ENCODE data around the gene GALNTL6.
"Not testable (repeated sequence)": the region's sequence is repeated elsewhere in the genome, so short reads cannot be mapped to it uniquely, and the experiment has no call there.

Gene GALNTL6

DNA sequence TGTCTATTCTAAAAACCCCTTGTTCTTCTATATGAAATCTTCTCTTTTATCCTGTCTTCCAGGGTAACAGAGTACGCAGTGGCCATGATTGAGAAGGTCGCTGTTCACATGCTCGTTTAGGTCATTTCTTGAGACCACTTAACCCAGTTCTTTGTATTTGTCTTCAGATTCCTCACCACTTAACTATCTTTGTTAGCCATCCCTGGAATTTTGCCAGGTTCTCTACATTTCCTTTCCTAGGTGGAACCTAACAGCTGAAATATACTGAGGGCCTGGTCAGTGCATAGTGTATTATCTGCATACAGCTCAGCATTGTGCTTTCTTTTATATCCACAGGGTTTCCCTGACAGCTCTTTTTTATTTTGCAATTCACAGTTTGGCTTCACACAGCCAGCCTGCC, 1206.5 kb downstream of the GALNTL6 start:
- no peak for DNase-seq (ENCODE audit: low read depth)

GRCh38 chr4:173021746-173022573, 1208.8 kb downstream of the GALNTL6 start:
- not testable (repeated sequence) for DNase-seq (ENCODE audit: low read depth)

- DNase-seq (ENCODE audit: low read depth), result no peak
Observed at GRCh38 chr4:173024203-173024602, 1211.0 kb downstream of the GALNTL6 start.

DNA sequence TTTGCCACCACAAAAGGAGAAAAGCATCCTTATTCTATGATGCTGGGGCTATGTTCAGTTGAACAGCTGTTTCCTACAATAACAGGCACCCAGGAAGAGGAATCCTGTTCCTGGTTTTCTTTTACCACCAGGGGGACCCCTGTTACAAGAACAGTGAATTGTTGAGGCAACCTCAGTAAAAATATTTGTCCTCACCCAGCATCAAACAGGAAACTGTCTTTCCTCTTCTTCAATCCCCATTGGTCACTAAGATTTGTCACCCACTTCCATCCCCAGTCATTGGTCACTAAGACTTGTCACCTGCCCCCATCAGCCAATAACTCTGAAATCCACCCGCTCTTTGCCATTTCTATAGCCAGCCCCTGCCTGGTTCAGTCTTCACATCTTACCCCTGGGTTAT, 1211.9 kb downstream of the GALNTL6 start:
- DNase-seq (ENCODE audit: low read depth), result no peak

- DNase-seq (ENCODE audit: low read depth), result no peak
Observed at GRCh38 chr4:173037242-173037641, 1224.0 kb downstream of the GALNTL6 start.

GRCh38 chr4:173038192-173038896, 1225.1 kb downstream of the GALNTL6 start:
- DNase-seq (ENCODE audit: low read depth), result no peak

DNA sequence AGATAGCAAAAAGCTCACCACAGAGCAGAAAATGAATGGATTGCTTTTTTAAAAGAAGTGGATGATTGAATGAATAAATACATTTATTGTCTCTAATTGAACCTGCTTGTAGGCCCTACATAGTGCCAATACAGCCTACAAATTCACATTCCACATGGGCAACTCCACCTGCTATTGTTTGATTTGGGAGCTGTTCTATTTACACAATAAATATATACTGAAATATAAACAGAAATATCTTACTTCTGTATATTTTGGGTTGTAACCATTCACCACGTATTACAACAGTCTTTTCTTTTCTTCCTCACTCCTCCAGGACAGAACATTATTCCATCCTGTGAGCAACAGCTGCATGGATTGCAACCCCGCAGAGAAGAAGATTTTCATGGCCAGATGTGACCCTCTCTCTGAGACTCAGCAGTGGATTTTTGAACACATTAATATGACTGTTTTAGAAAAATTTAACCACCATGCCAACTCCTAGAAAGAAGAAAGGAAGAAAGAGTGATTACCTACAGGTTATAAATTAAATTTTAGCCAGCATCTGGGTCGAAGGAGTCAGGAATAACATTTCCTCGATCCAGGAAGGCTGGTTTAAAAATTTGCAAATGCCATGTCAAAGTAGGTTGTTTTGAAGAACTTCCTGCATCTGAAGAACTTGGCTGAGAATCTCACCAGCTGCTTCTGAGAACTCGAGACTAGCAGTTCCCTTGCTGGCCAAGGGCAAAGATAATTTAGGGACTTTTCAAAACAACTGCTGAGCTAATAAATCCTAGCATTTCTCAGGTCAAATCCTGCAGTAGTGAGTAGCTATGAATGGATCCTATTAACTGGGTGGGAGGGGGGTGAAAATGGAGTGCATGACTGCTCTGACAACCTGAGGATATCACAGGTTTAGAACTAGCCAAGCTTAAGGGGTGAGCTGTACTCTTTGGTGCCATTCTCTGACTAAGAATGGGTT, 1226.7 kb downstream of the GALNTL6 start:
- no peak for DNase-seq (ENCODE audit: low read depth)

- DNase-seq (ENCODE audit: low read depth), result no peak
Observed at GRCh38 chr4:173041482-173041881, 1228.3 kb downstream of the GALNTL6 start.

DNA sequence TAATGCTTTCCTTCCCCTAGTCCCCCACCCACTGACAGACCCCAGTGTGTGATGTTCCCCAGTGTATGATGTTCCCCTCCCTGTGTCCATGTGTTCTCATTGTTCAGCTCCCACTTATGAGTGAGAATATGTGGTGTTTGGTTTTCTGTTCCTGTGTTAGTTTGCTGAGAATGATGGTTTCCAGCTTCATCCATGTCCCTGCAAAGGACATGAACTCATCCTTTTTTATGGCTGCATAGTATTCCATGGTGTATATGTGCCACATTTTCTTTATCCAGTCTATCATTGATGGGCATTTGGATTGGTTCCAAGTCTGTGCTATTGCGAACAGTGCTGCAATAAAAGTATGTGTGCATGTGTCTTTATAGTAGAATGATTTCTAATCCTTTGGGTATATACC, 1228.9 kb downstream of the GALNTL6 start:
- DNase-seq (ENCODE audit: low read depth), result not testable (repeated sequence)

DNA sequence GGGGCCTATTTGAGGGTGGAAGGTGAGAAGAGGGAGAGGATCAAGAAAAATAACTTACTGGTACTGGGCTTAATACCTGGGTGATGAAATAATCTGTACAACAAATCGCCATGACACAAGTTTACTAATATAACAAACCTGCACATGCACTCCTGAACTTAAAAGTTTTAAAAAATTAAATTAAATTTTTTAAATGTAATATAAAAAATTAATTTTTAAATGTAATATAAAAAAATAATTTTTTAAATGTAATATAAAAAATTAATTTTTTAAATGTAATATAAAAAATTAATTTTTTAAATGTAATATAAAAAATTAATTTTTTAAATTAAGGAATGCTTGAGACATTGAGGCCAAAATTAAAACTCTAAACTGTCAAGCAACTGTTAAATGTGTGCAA, 1231.1 kb downstream of the GALNTL6 start:
- DNase-seq (ENCODE audit: low read depth), result no peak

GRCh38 chr4:173045571-173045970, 1232.4 kb downstream of the GALNTL6 start:
- DNase-seq (ENCODE audit: low read depth), result no peak

DNA sequence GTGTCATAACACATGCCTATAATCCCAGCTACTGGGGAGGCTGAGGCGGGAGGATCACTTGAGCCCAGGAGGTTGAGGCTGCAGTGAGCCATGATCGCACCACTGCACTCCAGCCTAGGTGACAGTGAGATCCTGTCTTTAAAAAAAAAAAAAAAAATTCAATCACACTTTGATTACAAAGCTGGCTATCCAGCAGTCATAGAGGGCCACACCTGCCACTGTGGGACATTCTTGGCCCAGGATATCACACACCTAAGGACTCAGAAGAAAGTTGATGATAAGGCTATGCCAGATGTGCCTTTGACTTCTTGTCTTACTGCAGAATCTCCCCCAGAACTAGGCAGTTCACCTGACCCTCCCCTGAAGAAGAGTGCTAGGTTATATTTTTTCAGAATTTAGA, 1232.9 kb downstream of the GALNTL6 start:
- no peak for DNase-seq (ENCODE audit: low read depth)

DNA sequence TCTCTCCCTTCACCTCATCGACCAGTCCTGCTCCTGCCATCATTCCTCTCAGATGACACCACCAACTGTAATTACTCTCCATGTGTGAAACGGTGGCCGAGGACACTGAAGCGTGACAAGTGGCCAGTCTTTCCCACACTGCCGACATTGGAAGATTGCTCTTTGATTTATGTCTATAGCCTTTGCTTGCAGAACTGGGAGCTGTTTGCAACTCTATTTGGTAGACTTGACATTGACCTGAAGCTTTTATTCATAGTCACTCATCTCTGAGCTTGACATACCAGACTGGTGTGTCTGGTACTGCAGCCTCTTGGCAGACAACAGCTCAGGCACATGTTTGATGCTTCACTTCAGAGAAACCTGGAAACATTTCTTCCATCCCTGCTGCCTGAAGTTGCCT, 1233.6 kb downstream of the GALNTL6 start:
- DNase-seq (ENCODE audit: low read depth), result no peak

DNA sequence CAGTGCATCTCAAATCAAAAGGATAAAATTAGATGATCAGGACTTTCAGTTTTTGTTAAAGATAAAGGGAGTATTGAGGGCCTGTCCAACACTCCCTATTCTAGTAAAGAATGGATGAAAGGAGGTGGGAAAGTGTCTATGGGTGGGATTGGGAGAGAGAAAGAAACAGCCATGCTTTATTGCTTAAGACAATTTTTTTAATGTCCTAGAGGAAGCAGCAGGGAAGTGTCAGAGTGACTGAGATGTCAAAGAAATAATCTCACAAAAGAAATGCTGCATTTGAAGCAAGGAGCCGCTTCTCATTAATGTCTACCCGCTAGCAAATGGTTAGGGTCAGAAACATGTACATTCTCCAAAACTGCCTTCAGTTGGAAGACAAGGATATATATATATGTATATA, 1238.0 kb downstream of the GALNTL6 start:
- no peak for DNase-seq (ENCODE audit: low read depth)

- no peak for DNase-seq (ENCODE audit: low read depth)
Observed at GRCh38 chr4:173051716-173052115, 1238.5 kb downstream of the GALNTL6 start.

- DNase-seq (ENCODE audit: low read depth), result no peak
Observed at GRCh38 chr4:173052439-173052838, 1239.2 kb downstream of the GALNTL6 start.

- DNase-seq (ENCODE audit: low read depth), result no peak
Observed at GRCh38 chr4:173056271-173056670, 1243.1 kb downstream of the GALNTL6 start.

DNA sequence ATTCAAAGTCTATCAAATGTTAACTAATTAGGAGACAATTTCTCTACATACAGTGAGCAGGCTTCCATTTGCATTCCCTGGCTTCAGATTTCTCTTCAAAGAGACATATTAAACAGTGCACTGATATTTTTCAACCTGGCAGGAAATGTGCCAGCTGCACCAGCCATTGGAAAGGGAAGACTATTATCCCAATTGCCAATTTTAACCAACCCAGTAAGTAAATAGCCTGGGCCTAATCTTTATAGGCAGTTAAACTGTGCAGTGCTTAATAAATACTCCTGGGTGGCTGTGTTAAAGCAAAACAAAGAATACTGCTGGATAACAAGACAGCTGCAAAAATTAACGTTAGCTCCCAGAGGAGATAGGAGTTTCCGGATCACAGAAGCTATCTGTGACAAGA, 1243.5 kb downstream of the GALNTL6 start:
- no peak for DNase-seq (ENCODE audit: low read depth)

DNA sequence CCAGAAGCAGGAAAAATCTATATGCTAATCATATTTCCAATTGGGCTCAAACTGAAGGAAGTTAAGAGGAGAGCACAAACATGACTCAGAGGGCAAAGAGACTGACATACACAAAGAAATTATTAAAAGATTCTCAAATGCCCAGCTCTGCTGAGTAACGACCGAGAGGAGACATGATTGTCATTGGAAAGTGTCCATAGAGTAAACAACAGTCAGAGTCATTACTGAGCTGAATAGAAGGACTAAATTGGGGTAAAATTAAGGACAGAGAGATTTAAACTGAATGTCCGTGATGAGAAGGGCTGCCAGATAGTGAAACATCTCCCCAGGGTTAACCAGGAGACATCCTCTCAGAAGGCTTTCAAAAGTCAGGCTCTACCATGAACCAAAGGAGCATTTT, 1244.2 kb downstream of the GALNTL6 start:
- DNase-seq (ENCODE audit: low read depth), result no peak

- DNase-seq (ENCODE audit: low read depth), result no peak
Observed at GRCh38 chr4:173057901-173058300, 1244.7 kb downstream of the GALNTL6 start.

DNA sequence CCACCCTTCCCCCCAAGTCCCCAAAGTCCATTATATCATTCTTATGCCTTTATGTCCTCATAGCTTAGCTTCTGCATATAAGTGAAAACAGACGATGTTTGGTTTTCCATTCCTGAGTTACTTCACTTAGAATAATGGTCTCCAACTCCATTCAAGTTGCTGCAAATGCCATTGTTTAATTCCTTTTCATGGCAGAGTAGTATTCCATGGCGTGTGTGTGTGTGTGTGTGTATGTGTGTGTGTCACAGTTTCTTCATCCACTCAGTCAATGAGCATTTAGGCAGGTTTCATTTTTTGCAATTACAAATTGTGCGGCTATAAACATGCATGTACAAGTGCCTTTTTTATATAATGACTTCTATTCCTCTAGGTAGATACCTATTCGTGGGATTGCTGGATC, 1248.0 kb downstream of the GALNTL6 start:
- no peak for DNase-seq (ENCODE audit: low read depth)

DNA sequence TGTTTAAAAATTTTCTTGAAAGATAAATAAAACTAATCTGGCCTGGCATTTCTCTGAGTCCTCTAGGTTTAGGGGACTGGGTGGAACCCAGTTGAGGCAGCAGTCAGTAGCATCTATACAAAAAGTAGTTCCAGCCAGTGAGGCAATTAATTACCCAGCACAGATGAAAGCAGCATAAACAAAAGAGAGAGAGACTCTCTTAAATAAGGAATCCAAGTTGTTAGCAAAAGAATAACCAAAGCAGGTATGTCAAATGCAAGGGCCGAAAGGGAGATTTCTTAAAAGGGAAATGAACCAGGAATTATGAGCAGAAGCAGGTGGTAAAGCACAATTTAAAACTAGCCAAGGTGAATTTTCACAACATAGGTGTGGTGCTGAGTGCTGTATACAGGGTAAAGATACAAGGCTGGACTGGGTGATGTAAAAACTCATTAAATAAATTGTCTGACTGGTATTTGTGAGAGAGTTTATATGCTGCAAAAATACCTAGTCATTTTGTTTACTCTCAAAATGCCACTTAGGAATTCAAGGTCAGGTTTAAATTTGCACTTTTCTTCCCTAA, 1260.8 kb downstream of the GALNTL6 start:
- no peak for DNase-seq (ENCODE audit: low read depth)
